ENCODE measurements around the gene PIKFYVE. TPM values are rescaled to one million over a fixed set of nuclear protein-coding genes. Genes with fewer than 3 reads are reported as not detected.

The PIKFYVE gene
- total RNA-seq, 1 experiment from 2014 or later: 32.1 TPM

- no TSS peak for BruUV-seq (replicated peaks)
- DNase-seq (ENCODE audit: low spot score): peak; percentile 87
- CTCF ChIA-PET: interaction anchor here (0.6 to 1.4 kb wide), 7 partner anchors 12 to 941 kb away, joined by 3 to 8 read pairs (median 3); partner anchors contain the start of gene PIKFYVE
- TF ChIP-seq EZH2 (IDR thresholded peaks at IDR 0.05; ENCODE audit: borderline replicate concordance, low read depth, low read length, poor library complexity, severe bottlenecking): no peak
- peak; percentile 85 for TF ChIP-seq CTCF (conservative IDR thresholded peaks at IDR 0.05; ENCODE audit: low read depth, low read length)
- peak overlapping the region; percentile 100 for H3K4me3 ChIP-seq (ENCODE audit: low read depth, low read length, poor library complexity, severe bottlenecking)
- no peaks in the 10 kb centered on the region for H3K9me3 ChIP-seq (ENCODE audit: low read depth, low read length, poor library complexity, severe bottlenecking)
- intact Hi-C loops (cut with micrococcal nuclease; ENCODE audit: unreplicated experiment): loop anchor here (1.0 to 10.0 kb wide), 2 partner anchors 79 to 509 kb away; no protein-coding TSS in a partner anchor
- H3K36me3 ChIP-seq (ENCODE audit: insufficient read depth, low read length, poor library complexity, severe bottlenecking): peaks cover 43% of the 10 kb centered on the region
- peaks cover 10% of the 10 kb centered on the region for H3K4me1 ChIP-seq (ENCODE audit: insufficient read depth, low read length, poor library complexity, severe bottlenecking)
- peak overlapping the region; percentile 84 for H3K27ac ChIP-seq (ENCODE audit: low read depth, low read length, poor library complexity, severe bottlenecking)
- H3K27me3 ChIP-seq (replicated peaks; ENCODE audit: insufficient read depth, low read depth, low read length, poor library complexity): no peaks in the 10 kb centered on the region
- POLR2A ChIA-PET (ENCODE audit: low non-redundant PET): no interaction called here
Observed at GRCh38 chr2:208254118-208254870, 11.8 kb upstream of the PIKFYVE start.

- H3K27me3 ChIP-seq (replicated peaks; ENCODE audit: insufficient read depth, low read depth, low read length, poor library complexity): no peaks in the 10 kb centered on the region
- peak within 1 kb of the TSS; percentile 84 for H3K27ac ChIP-seq (ENCODE audit: low read depth, low read length, poor library complexity, severe bottlenecking)
- peaks cover 10% of the 10 kb centered on the region for H3K4me1 ChIP-seq (ENCODE audit: insufficient read depth, low read length, poor library complexity, severe bottlenecking)
- TF ChIP-seq EZH2 (IDR thresholded peaks at IDR 0.05; ENCODE audit: borderline replicate concordance, low read depth, low read length, poor library complexity, severe bottlenecking) (no peak), CTCF (conservative IDR thresholded peaks at IDR 0.05; ENCODE audit: low read depth, low read length) (peak; percentile 71)
- H3K9me3 ChIP-seq (ENCODE audit: low read depth, low read length, poor library complexity, severe bottlenecking): no peaks in the 10 kb centered on the region
- intact Hi-C loops (cut with micrococcal nuclease; ENCODE audit: unreplicated experiment): loop anchor here (1.0 to 10.0 kb wide), 2 partner anchors 80 to 510 kb away; no protein-coding TSS in a partner anchor
- POLR2A ChIA-PET (ENCODE audit: low non-redundant PET): no interaction called here
- peaks cover 36% of the 10 kb centered on the region for H3K36me3 ChIP-seq (ENCODE audit: insufficient read depth, low read length, poor library complexity, severe bottlenecking)
- H3K4me3 ChIP-seq (ENCODE audit: low read depth, low read length, poor library complexity, severe bottlenecking): peak within 1 kb of the TSS; percentile 100
- DNase-seq (ENCODE audit: low spot score): peak; percentile 95
- BruUV-seq (replicated peaks): no TSS peak
- CTCF ChIA-PET: interaction anchor here (0.6 to 1.4 kb wide), 5 partner anchors 11 to 1916 kb away, joined by 3 to 10 read pairs (median 4); partner anchors contain the start of gene PIKFYVE
Observed at GRCh38 chr2:208254871-208255556, 11.0 kb upstream of the PIKFYVE start, which contains the start of gene IDH1. IDH1 (minus strand) TSS chr2:208255071; CDS start chr2:208251551, 3,520 bp downstream.

- H3K36me3 ChIP-seq (ENCODE audit: insufficient read depth, low read length, poor library complexity, severe bottlenecking): peaks cover 30% of the 10 kb centered on the region
- no peak for TF ChIP-seq CTCF (conservative IDR thresholded peaks at IDR 0.05; ENCODE audit: low read depth, low read length)
- TF ChIP-seq EZH2 (IDR thresholded peaks at IDR 0.05; ENCODE audit: borderline replicate concordance, low read depth, low read length, poor library complexity, severe bottlenecking): no peak
- no TSS peak for BruUV-seq (replicated peaks)
- H3K9me3 ChIP-seq (ENCODE audit: low read depth, low read length, poor library complexity, severe bottlenecking): no peaks in the 10 kb centered on the region
- peaks cover 10% of the 10 kb centered on the region for H3K4me1 ChIP-seq (ENCODE audit: insufficient read depth, low read length, poor library complexity, severe bottlenecking)
- CTCF ChIA-PET: interaction anchor here (0.6 to 1.4 kb wide), 4 partner anchors 10 to 1915 kb away, joined by 3 to 10 read pairs (median 6); partner anchors contain the start of gene PIKFYVE
- intact Hi-C loops (cut with micrococcal nuclease; ENCODE audit: unreplicated experiment): loop anchor here (10.0 kb wide), 1 partner anchor 511 kb away; no protein-coding TSS in a partner anchor
- POLR2A ChIA-PET (ENCODE audit: low non-redundant PET): no interaction called here
- peak overlapping the region; percentile 84 for H3K27ac ChIP-seq (ENCODE audit: low read depth, low read length, poor library complexity, severe bottlenecking)
- DNase-seq (ENCODE audit: low spot score): no peak
- H3K27me3 ChIP-seq (replicated peaks; ENCODE audit: insufficient read depth, low read depth, low read length, poor library complexity): no peaks in the 10 kb centered on the region
- H3K4me3 ChIP-seq (ENCODE audit: low read depth, low read length, poor library complexity, severe bottlenecking): peak overlapping the region; percentile 100
Observed at GRCh38 chr2:208255557-208256106, 10.4 kb upstream of the PIKFYVE start.

All from A673 (cell line).